GM21390 (cell line): ENCODE results near the gene PTCRA.
"Not testable (repeated sequence)": the region's sequence is repeated elsewhere in the genome, so short reads cannot be mapped to it uniquely, and the experiment has no call there.

Source experiments
- ATAC-seq: cut with Tn5 transposase; IDR thresholded peaks from one replicate; pipeline ENCODE4 v1.9.1; 2021; ENCODE audit not compliant: unreplicated experiment

Gene PTCRA, protein sequence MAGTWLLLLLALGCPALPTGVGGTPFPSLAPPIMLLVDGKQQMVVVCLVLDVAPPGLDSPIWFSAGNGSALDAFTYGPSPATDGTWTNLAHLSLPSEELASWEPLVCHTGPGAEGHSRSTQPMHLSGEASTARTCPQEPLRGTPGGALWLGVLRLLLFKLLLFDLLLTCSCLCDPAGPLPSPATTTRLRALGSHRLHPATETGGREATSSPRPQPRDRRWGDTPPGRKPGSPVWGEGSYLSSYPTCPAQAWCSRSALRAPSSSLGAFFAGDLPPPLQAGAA

DNA sequence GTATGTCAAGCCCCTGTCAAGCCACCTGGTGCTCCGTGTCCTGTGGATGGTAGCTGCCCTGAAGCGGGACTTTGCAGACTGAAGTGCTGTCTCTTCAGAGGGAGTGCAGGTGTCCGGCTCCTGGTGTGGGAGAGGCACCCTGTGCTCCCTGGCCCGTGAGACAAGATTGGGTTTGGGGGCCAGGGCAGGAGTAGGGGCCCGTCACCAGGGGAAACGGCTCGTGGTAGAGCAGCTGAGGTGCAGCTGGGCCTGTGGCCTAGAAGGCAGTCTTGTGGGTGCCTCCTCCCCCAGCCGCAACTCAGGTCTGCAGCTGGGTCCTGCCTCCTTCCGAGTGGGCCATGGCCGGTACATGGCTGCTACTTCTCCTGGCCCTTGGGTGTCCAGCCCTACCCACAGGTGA, at the start of gene PTCRA:
Gene PTCRA, plus strand, starts transcription at position 322 of the 400 bp plus-strand sequence. Its CDS starts 17 bp downstream, at position 339.
- ATAC-seq = no peak

DNA sequence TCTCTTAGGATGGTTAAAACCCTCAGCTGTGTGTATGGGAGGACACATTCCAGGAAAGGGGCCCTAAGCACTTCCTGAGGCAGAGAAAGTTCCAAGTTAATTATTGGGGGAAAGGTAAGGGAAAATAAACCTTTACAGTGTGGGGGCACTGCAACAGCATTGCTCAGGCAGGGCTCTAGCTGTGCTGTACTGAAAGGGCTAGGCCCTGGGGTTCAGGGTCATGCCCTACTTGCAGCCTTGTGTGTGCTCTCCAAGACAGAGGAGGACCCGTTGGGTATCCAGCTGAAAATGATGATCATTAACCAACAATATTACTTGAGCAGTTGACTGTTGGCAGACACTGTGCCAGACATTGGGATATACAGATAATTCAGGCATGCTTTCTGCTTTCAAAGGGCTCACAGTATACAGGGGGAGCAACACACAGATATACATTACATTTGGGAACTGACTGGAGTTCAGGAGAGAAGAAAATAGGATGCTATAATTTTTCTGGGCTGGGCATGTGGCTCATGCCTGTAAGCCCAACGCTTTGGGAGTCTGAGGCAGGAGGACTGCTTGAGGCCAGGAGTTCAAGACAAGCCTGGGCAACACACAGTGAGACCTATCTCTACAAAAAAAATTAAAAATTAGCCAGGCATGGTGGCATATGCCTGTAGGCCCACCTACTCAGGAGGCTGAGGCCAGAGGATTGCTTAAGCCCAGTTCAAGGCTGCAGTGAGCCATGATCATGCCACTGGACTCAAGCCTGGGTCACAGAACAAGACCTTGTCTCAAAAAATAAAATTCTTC, 45.5 kb upstream of the PTCRA start:
- ATAC-seq = no peak

DNA sequence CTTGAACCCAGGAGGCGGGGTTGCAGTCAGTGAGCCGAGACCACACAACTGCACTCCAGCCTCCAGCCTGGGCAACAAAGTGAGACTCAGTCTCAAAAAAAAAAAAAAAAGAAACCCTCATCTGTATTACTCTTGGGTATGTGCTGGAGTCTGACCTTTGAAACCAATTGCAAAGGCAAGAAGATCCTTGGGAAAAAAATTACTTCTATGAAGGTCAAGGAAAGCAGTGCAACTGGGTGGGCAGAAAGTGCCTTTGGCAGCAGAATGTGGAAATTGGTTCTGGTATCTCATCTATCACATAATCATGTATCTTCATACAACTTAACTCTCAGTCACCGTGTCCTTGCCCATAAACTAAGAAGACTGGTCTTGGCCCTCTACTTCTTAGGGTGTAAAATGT, 44.1 kb upstream of the PTCRA start:
- ATAC-seq = no peak

DNA sequence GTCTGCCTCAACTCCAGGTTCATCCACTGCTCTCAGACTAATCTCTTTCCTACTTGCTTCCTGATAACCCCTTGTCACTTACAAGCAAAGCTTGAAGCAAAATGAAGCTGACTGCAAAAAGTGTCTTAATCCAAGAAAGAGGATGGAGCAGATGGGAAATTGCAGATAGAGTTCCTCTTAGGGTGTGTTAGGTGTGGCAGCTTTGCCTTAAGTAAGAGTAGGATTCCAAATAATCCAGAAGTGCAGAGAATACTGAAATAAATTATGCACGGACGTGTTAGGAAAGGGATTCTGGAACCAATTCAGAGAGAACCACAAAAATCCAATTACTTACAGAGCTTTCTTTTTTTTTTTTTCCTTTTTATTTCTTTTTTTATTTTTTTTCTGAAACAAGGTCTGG, 42.5 kb upstream of the PTCRA start:
- ATAC-seq = no peak

DNA sequence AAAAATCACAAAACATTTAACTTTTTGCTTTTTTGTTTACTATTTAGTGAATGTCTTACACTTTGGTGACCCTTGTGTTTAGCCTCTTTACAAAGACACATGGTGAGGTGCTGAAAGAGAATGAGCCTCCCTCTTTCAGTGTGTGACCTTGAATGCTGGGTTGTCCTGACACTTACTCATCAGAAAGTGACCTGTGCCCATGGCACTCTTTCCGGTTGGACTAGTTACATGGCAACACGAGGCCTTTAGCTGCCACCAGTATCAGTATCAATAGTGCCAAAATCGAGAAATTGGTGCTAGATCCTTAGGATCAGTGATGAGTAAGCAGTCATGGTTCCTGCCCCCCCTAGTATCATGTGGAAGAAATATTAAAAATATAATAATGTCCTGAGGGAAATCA, 38.2 kb upstream of the PTCRA start:
- ATAC-seq = no peak

DNA sequence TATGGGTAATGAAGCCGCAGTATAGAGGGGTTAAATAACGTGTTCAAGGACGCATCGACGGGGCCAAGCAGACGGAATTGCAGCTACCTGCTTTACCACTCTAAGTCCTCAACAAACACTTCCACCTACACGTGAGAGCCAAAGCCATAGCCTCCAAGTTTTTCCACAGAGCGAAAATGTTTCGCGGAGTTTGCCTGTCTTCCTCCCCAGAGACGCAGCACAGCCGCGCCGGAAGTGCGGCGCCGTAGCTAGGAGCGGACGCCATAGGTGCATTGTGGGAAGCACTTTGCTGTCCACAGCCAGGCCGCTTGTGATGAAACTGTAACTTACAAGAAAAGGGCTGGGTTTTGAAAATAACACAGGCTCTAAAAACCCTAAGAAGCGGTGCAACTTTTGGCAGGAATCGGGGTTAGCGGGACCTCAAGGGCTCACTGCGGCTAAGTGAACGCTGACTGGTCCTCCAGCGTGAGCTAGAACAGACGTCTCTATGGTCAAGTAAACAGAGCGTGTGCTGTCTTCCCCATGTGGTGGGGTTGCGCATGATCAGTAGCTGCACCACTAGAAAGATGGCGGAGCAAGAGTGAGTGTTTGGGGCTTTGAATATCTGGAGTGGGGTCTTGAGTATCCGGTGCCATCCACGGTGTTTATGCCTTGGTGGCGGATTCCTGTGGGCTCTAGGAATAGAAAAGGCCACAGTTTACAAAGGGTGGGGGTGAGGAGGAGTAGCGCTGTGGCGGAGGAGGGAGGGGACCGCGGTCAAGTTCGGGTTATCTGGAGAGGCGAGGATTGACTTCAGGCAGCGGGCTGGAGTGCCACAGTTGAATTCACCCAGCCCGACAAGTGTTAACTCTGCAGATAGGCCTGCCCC, 36.2 kb upstream of the PTCRA start, which contains the start of gene RPL7L1:
Gene RPL7L1, plus strand, starts transcription at position 245 of the 868 bp plus-strand sequence. Its CDS starts 295 bp downstream, at position 540.
- ATAC-seq = peak; percentile 94

DNA sequence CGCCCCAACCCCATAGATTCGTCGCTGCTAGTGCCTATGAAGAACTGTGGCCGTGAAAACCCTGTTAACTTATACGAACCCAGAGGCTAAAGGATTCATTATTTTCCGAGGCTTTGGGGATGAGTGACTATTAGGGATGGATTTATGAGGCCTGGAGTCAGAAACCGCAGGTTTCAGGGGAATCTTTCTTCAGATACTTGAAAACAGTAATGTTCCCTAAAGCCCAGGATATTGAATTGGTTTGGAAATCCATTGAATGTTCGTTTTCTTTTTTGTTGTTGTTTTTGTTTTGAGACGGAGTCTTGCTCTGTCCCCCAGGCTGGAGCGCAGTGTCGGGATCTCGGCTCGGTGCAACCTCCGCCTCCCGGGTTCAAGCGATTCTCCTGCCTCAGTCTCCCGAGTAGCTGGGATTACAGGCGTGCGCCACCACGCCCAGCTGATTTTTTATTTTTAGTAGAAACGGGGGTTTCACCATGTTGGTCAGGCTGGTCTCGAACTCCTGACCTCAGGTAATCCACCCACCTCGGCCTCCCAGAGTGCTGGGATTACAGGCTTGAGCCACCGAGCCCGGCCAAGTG, 35.5 kb upstream of the PTCRA start:
- ATAC-seq = not testable (repeated sequence)

DNA sequence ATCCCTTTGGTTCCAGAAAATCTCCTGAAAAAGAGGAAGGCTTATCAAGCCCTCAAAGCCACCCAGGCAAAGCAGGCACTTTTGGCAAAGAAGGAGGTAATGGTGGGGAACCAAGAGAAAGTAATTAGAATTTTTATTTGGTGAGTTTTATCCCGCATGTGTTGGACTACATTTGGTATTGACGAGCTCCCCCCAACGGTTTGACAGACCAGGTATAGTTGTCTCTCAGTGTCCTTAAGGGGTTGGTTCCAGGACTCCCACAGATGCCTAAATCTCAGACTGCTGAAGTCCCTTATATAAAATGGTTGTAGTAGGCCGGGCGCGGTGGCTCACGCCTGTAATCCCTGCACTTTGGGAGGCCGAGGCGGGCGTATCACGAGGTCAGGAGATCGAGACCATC, 35.0 kb upstream of the PTCRA start:
- not testable (repeated sequence) for ATAC-seq

DNA sequence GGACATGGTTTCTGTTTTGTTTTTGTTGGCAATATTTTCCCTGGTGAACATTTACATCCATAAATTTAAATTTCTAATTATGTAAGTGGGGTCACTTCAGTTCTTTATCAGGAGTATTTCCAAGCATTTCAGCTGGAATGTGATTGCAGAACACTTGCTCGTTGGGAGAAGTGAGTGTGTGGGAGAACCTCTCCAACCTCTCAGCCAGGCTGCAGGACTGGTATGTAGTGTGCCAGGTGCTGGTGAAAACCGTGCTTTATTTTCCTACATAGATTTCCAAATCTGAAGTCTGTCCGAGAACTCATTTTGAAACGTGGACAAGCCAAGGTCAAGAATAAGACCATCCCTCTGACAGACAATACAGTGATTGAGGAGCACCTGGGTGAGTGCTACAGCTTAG, 30.2 kb upstream of the PTCRA start:
- ATAC-seq = no peak

DNA sequence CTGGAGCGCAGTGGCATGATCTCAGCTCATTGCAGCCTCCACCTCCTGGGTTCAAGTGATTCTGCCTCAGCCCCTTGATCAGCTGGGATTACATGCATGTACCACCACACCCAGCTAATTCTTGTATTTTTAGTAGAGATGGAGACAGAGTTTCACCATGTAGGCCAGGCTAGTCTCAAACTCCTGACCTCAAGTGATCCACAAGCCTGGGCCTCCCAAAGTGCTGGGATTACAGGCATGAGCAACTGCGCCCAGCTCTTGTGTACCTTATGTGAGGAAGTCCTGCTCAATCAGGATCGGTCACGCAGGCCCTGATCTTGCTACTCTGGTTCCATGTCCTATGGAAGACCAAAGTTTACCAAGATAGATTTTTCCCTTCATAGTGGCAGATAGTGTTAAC, 27.7 kb upstream of the PTCRA start:
- not testable (repeated sequence) for ATAC-seq

DNA sequence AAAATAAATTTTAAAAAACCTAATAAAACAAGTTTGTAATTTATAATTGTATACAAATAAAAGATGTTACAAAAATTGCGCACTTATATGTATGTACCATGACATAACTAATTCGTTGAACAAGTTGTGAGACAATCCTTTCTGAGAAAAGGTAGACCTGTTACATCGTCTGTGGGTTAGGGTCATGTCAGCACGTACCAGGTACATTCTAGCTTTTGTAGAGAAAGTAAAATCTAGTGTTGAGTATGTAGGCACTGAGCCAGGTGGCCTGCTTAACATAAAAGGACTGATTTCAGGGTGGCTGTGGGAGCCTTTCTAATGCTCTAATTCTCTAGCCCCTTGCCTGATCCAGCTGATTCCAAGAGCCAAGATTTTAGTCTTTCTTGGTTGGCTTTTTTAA, 26.0 kb upstream of the PTCRA start:
- no peak for ATAC-seq

DNA sequence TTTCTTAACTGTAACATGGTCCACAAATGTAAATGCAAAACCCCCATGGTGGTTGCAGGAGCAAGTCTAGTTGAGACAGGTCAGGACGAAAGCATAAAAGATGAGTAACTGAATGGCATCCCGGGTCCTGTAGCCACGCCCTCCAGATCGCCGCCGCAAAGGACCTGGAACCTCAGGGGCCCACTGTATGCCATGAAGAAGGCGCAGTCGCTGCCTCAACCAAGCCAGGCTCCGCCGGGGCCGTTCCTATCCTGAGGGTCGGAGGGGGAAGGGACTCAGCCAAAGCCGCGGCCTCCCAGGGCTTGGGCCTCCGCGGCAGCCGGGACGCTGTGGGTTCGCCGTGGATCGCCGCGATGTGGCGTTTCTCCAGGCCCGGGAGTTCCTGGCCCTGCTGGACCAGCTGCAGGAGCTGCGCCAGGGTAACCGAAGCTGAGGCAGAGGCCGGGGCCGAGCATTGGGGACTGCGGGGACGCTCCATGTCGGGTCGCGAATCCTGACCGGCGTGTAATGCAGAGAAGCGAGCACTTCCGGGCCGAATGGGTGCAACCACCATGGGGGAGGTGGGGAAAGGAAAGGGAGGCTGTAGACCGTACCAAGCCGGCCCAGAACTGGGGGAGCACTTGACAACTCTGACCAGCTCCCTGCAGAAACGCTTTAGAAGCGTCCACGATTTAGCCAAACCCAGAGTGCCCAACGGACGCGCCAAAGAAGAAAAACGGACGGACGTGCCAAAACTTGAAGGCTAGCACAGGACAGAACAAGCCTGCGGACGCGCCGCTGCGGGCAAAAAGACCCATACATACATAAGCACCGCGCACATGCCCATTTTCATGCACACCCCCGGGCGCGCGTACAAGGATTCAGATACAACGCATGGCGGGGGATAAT, 25.3 kb upstream of the PTCRA start:
- peak; percentile 79 for ATAC-seq

DNA sequence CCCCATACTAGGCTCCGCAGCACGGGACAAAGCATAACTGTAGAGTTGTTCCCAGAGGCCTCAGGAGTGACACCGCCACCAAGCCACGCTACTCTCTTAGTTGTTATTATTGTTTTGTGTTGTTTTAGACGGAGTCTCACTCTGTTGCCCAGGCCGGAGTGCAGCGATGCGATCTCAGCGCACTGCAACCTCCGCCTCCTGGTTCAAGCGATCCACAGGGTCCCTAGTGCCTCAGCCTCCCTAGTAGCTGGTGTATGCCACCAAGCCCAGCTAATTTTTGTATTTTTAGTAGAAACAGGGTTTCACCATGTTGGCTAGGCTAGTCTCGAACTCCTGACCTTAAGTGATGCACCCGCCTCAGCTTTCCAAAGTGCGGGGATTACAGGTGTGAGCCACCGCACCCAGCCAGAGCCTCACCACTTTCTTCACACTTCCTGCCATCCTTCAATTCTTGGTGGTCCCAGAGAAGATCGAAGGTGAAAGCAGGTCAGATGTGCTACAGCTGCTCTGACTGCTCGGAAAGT, 24.6 kb upstream of the PTCRA start:
- ATAC-seq = no peak

DNA sequence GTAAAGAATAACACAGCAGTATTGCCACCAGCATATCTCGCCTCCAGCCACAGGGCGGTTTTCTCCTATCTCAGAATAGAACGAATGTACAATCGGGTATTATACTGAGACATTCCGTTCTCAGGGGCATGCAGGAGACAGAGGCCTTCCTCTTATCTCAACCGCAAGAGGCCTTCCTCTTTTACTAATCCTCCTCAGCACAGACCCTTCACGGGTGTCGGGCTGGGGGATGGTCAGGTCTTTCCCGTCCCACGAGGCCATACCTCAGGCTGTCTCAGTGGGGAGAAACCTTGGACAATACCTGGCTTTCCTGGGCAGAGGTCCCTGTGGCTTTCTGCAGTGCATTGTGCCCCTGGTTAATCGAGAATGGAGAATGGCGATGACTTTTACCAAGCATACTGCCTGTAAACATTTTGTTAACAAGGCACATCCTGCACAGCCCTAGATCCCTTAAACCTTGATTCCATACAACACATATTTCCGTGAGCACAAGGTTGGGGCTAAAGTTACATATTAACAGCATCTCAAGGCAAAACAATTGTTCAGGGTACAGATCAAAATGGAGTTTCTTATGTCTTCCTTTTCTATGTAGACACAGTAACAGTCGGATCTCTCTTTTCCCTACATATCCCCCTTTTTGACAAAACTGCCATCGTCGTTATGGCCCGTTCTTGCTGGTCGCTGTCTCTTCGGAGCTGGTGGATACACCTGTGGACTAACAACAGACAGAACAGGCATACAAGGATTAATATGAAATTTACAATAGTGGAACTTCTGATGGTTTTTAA, 21.6 kb upstream of the PTCRA start:
- ATAC-seq = not testable (repeated sequence)

DNA sequence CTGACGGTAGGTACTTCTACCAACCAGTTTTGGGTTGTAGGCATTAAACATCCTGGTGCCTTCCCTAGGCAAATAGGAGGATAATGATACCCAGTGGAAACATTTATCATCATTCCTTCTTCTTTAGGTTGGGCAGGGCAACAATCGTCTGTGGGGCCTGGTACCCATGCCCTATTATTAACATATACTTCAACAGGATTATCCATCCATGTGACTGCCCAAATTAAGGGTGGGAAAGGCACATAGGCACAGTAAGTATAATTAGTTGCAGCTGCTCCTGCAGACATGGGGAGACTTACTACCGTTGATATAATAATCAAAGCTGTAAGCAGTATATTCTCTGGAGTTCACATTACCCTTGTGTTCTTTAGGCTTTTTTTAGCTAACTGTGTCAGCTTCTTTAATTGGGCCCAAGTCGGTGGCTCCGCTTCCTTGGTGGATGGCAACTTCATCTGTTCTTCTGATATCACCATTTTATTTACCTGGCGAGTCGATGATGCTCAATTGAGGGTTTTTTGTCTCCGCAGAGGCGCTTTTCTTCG, 19.6 kb upstream of the PTCRA start:
- no peak for ATAC-seq

DNA sequence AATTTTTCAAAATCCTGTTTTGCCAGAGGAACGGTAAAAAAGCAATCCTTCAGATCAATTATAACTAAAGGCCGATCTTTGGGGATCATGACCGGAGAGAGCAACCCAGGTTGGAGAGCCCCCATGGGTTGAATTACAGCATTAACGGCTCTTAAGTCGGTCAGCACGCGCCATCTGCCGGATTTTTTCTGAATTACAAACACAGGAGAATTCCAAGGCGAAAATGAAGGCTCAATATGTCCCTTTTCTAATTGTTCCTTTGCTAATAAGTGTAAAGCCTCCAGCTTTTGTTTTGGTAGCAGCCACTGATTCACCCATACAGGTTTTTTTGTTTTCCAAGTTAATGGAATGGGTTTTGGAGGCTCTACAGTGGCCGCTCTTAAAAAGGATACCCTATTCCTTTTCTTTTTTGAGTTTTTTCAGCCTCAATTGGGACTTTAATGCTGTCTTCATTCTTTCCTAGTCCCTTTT, 16.9 kb upstream of the PTCRA start:
- ATAC-seq = no peak

DNA sequence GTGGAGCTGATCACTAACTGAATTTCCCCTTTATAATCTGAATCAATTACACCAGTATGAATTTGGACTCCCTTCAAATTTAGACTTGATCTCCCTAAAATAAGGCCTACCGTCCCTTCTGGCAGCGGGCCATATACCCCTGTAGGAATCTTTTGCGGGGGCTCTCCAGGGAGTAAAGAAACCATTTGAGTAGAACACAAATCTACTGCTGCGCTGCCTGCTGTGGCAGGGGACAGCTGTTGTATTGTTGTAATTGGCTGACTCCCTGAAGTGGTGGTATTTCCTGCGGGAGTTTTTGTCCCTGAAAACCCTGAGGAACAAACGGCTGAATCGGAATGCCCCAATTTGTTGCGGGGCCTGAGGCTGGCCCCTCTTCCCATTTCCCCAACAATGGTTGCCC, 16.0 kb upstream of the PTCRA start:
- ATAC-seq = no peak

DNA sequence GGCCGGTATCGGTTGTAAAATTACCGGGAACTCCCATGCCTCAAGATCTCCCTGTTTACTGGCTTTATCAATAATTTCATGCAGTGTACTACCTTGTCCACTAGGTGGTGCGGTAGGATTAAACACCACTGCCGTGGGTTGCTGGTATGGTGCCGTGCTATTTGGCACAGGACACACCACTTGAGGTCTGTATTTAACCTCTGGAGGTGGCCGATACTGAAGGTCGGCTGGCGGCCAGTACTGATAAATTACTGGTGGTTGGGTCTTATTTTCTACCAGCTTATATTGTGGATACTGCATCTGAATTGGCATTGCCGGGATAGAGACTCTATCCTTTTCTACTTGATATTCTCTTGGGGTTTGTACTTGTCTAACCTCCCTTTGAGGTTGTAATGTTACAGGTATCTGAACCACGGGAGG, 14.3 kb upstream of the PTCRA start:
- ATAC-seq = no peak
